ENCODE data around the gene ADAD2.

- TF ChIP-seq, protein P1, sequence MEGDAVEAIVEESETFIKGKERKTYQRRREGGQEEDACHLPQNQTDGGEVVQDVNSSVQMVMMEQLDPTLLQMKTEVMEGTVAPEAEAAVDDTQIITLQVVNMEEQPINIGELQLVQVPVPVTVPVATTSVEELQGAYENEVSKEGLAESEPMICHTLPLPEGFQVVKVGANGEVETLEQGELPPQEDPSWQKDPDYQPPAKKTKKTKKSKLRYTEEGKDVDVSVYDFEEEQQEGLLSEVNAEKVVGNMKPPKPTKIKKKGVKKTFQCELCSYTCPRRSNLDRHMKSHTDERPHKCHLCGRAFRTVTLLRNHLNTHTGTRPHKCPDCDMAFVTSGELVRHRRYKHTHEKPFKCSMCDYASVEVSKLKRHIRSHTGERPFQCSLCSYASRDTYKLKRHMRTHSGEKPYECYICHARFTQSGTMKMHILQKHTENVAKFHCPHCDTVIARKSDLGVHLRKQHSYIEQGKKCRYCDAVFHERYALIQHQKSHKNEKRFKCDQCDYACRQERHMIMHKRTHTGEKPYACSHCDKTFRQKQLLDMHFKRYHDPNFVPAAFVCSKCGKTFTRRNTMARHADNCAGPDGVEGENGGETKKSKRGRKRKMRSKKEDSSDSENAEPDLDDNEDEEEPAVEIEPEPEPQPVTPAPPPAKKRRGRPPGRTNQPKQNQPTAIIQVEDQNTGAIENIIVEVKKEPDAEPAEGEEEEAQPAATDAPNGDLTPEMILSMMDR (IDR thresholded peaks at IDR 0.05; ENCODE audit: borderline replicate concordance, extremely low read depth, low read length, poor library complexity, severe bottlenecking): no peak
- no peak for TF ChIP-seq EZH2 (IDR thresholded peaks at IDR 0.05; ENCODE audit: borderline replicate concordance, low read depth, low read length, severe bottlenecking)
These were observed 35.2 kb upstream of the ADAD2 start for GRCh38 chr16:84155771-84156170.

Measured in DND-41 (cell line).